ENCODE data around the gene APBB2. TPM values are rescaled to one million over a fixed set of nuclear protein-coding genes. Genes with fewer than 3 reads are reported as not detected.

APBB2 gene
- total RNA-seq, 1 experiment from 2014 or later, result 80.7 TPM

- Mint-ChIP-seq H3K27me3 (ENCODE audit: insufficient read depth, unreplicated experiment) (no peaks in the 10 kb centered on the region), H3K4me1 (ENCODE audit: low read depth, unreplicated experiment) (peaks cover 6% of the 10 kb centered on the region), H3K9me3 (ENCODE audit: unreplicated experiment) (no peaks in the 10 kb centered on the region), H3K4me3 (ENCODE audit: unreplicated experiment) (no peak overlapping the region), H3K27ac (ENCODE audit: unreplicated experiment) (no peak overlapping the region), H3K36me3 (ENCODE audit: insufficient read depth, unreplicated experiment) (peaks cover 40% of the 10 kb centered on the region)
- BruUV-seq (replicated peaks), result no TSS peak
- Histone ChIP-seq H3K4me1 (no peaks in the 10 kb centered on the region), H3K36me3 (ENCODE audit: control insufficient read depth, insufficient read depth, low read length) (peaks cover 2% of the 10 kb centered on the region; the same call in 1 of the 2 replicates), H3K9me3 (no peaks in the 10 kb centered on the region), H3K4me3 (ENCODE audit: low read depth, low read length) (no peak overlapping the region), H3K27me3 (replicated peaks; ENCODE audit: control insufficient read depth, insufficient read depth, low read length) (no peaks in the 10 kb centered on the region)
- intact Hi-C loops (cut with micrococcal nuclease; ENCODE audit: unreplicated experiment), result no loop called here
- no peak for DNase-seq
- no peak for TF ChIP-seq CTCF (IDR thresholded peaks at IDR 0.05; ENCODE audit: insufficient read depth in 1 of 2, low read depth in 1 of 2, low read length in 1 of 2, severe bottlenecking in 1 of 2, unreplicated experiment in 1 of 2)
- POLR2A ChIA-PET, result no interaction called here
- CTCF ChIA-PET, result no interaction called here
These were observed 384.8 kb downstream of the APBB2 start for GRCh38 chr4:40829586-40829985.

GRCh38 chr4:40828661-40829060, 385.7 kb downstream of the APBB2 start:
- POLR2A ChIA-PET, result no interaction called here
- intact Hi-C loops (cut with micrococcal nuclease; ENCODE audit: unreplicated experiment), result no loop called here

DNA sequence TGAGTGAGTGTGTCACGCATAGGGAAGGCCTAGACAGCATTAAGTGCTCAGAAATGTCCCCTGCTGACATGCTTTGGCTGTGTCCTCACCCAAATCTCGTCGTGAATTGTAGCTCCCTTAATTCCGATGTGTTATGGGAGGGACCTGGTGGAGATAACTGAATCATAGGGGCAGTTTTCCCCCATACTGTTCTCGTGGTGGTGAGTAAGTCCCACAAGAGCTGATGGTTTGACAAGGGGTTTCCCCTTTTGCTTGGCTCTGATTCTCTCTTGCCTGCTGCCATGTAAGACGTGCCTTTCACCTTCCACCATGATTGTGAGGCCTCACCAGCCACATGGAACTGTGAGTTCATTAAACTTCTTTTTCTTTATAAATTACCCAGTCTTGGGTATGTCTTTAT, 386.6 kb downstream of the APBB2 start:
- peaks cover 6% of the 10 kb centered on the region for H3K4me1 Mint-ChIP-seq (ENCODE audit: low read depth, unreplicated experiment)
- no peak overlapping the region for H3K4me3 ChIP-seq (ENCODE audit: low read depth, low read length)
- H3K27me3 Mint-ChIP-seq (ENCODE audit: insufficient read depth, unreplicated experiment), result no peaks in the 10 kb centered on the region
- no TSS peak for BruUV-seq (replicated peaks)
- POLR2A ChIA-PET, result no interaction called here
- H3K36me3 ChIP-seq (ENCODE audit: control insufficient read depth, insufficient read depth, low read length), result peaks cover 2% of the 10 kb centered on the region; the same call in 1 of the 2 replicates
- H3K27me3 ChIP-seq (replicated peaks; ENCODE audit: control insufficient read depth, insufficient read depth, low read length), result no peaks in the 10 kb centered on the region
- intact Hi-C loops (cut with micrococcal nuclease; ENCODE audit: unreplicated experiment), result no loop called here
- CTCF ChIA-PET, result no interaction called here
- no peak overlapping the region for H3K4me3 Mint-ChIP-seq (ENCODE audit: unreplicated experiment)
- DNase-seq, result no peak
- H3K36me3 Mint-ChIP-seq (ENCODE audit: insufficient read depth, unreplicated experiment), result peaks cover 35% of the 10 kb centered on the region
- no peak for TF ChIP-seq CTCF (IDR thresholded peaks at IDR 0.05; ENCODE audit: insufficient read depth in 1 of 2, low read depth in 1 of 2, low read length in 1 of 2, severe bottlenecking in 1 of 2, unreplicated experiment in 1 of 2)
- H3K4me1 ChIP-seq, result no peaks in the 10 kb centered on the region
- H3K27ac Mint-ChIP-seq (ENCODE audit: unreplicated experiment), result no peak overlapping the region
- H3K9me3 ChIP-seq, result no peaks in the 10 kb centered on the region
- H3K9me3 Mint-ChIP-seq (ENCODE audit: unreplicated experiment), result no peaks in the 10 kb centered on the region

More at GRCh38 chr4:40828661-40829060, 385.7 kb downstream of the APBB2 start:
- peaks cover 6% of the 10 kb centered on the region for H3K4me1 Mint-ChIP-seq (ENCODE audit: low read depth, unreplicated experiment)
- peaks cover 31% of the 10 kb centered on the region for H3K36me3 Mint-ChIP-seq (ENCODE audit: insufficient read depth, unreplicated experiment)
- CTCF ChIA-PET, result no interaction called here
- no TSS peak for BruUV-seq (replicated peaks)
- H3K27ac Mint-ChIP-seq (ENCODE audit: unreplicated experiment), result no peak overlapping the region
- no peaks in the 10 kb centered on the region for H3K27me3 ChIP-seq (replicated peaks; ENCODE audit: control insufficient read depth, insufficient read depth, low read length)
- H3K9me3 ChIP-seq, result no peaks in the 10 kb centered on the region
- no peak overlapping the region for H3K4me3 ChIP-seq (ENCODE audit: low read depth, low read length)
- no peak for TF ChIP-seq CTCF (IDR thresholded peaks at IDR 0.05; ENCODE audit: insufficient read depth in 1 of 2, low read depth in 1 of 2, low read length in 1 of 2, severe bottlenecking in 1 of 2, unreplicated experiment in 1 of 2)
- H3K4me3 Mint-ChIP-seq (ENCODE audit: unreplicated experiment), result no peak overlapping the region
- peaks cover 2% of the 10 kb centered on the region; the same call in 1 of the 2 replicates for H3K36me3 ChIP-seq (ENCODE audit: control insufficient read depth, insufficient read depth, low read length)
- no peaks in the 10 kb centered on the region for H3K27me3 Mint-ChIP-seq (ENCODE audit: insufficient read depth, unreplicated experiment)
- no peaks in the 10 kb centered on the region for H3K4me1 ChIP-seq
- H3K9me3 Mint-ChIP-seq (ENCODE audit: unreplicated experiment), result no peaks in the 10 kb centered on the region
- DNase-seq, result no peak

Measured in Caco-2 (cell line).